GM23338 (cell line): ENCODE results near the gene TIMP4. TPM values are rescaled to one million over a fixed set of nuclear protein-coding genes. Genes with fewer than 3 reads are reported as not detected.

Source experiments
- CREB1 ChIP-seq: fragments of 250-450 bp; sonication (Bioruptor Pico); IDR thresholded peaks from 2 replicates; pipeline ENCODE4 v1.5.0; 2020; ENCODE audit warnings: low read depth, mild to moderate bottlenecking, moderate library complexity
- CTCF ChIP-seq, 2 experiments: fragments of 200-600 bp in 1 of 2; sonication (generic) in 1 of 2; conservative IDR thresholded peaks; 2 replicates each; pipeline versions ENCODE4 v1.5.1 to v1.6.1; 2016 to 2017; ENCODE audit warnings: antibody characterized with exemption in 2 of 2, low read depth in 2 of 2, mild to moderate bottlenecking in 2 of 2, moderate library complexity in 1 of 2
- EZH2 ChIP-seq: fragments of 200-600 bp; sonication (generic); IDR thresholded peaks from one replicate; pipeline ENCODE4 v1.8.0; 2017; ENCODE audit warnings: antibody characterized with exemption, mild to moderate bottlenecking, low read depth; ENCODE audit not compliant: unreplicated experiment
- EZH2phosphoT487 ChIP-seq: fragments of 200-600 bp; sonication (generic); IDR thresholded peaks from one replicate; pipeline ENCODE4 v1.8.1; 2018; ENCODE audit warnings: antibody characterized with exemption; ENCODE audit not compliant: unreplicated experiment
- JUNB ChIP-seq: IDR thresholded peaks from one replicate; pipeline ENCODE4 v1.6.1; 2016; ENCODE audit warnings: antibody characterized with exemption; ENCODE audit not compliant: unreplicated experiment
- POLR2AphosphoS5 ChIP-seq: IDR thresholded peaks from 2 replicates; pipeline ENCODE4 v1.6.1; 2016; ENCODE audit warnings: antibody characterized with exemption, low read depth
- REST ChIP-seq: IDR thresholded peaks from one replicate; pipeline ENCODE4 v1.6.1; 2018; ENCODE audit warnings: antibody characterized with exemption; ENCODE audit not compliant: unreplicated experiment
- ZNF114 ChIP-seq: fragments of 250-450 bp; sonication (Bioruptor Pico); IDR thresholded peaks from 2 replicates; pipeline ENCODE4 v1.5.0; 2020; ENCODE audit warnings: mild to moderate bottlenecking, moderate library complexity
- ZNF331 ChIP-seq: fragments of 250-450 bp; sonication (Bioruptor Pico); IDR thresholded peaks from 2 replicates; pipeline ENCODE4 v1.5.0; 2020; ENCODE audit warnings: low read depth, mild to moderate bottlenecking, moderate library complexity
- ZNF462 ChIP-seq: fragments of 250-450 bp; sonication (Bioruptor Pico); IDR thresholded peaks from 2 replicates; pipeline ENCODE4 v1.5.0; 2020; ENCODE audit warnings: mild to moderate bottlenecking, moderate library complexity
- polyA plus RNA-seq: library from polyadenylated mRNA; unstranded; fragments of >200 nt; fragmentation: Nextera tagmentation; extraction: Ambion mirVana; gene quantifications from 2 replicates; pipeline ENCODE4 v1.2.1, GENCODE V29; 2016
- total RNA-seq: library from RNA; depleted of rRNA; stranded (reverse); fragments of >200 nt; shearing (Covaris generic); gene quantifications from 2 replicates; pipeline ENCODE4 v1.2.3, GENCODE V29; 2014

TIMP4 gene
- total and polyA plus RNA-seq, 2 experiments from 2014 or later: 6.7 to 11.1 TPM

GRCh38 chr3:12125772-12126171 lies 32.9 kb downstream of the TIMP4 start (continued):
- no peak for TF ChIP-seq ZNF462 (CRISPR knock-in tag)
- no peak for TF ChIP-seq POLR2AphosphoS5
- TF ChIP-seq ZNF331 (CRISPR knock-in tag): no peak
- TF ChIP-seq CTCF (conservative IDR thresholded peaks at IDR 0.05; ENCODE audit: low read depth in 2 of 2): no peak
- no peak for TF ChIP-seq ZNF114
- TF ChIP-seq JUNB: no peak
- TF ChIP-seq REST: no peak
- TF ChIP-seq EZH2phosphoT487: no peak
- no peak for TF ChIP-seq CREB1 (CRISPR knock-in tag)
- no peak for TF ChIP-seq EZH2
